ENCODE data around the gene PNKD. TPM values are rescaled to one million over a fixed set of nuclear protein-coding genes. Genes with fewer than 3 reads are reported as not detected.

PNKD gene
- total RNA-seq, 1 experiment from 2014 or later, result 49.8 TPM

DNA sequence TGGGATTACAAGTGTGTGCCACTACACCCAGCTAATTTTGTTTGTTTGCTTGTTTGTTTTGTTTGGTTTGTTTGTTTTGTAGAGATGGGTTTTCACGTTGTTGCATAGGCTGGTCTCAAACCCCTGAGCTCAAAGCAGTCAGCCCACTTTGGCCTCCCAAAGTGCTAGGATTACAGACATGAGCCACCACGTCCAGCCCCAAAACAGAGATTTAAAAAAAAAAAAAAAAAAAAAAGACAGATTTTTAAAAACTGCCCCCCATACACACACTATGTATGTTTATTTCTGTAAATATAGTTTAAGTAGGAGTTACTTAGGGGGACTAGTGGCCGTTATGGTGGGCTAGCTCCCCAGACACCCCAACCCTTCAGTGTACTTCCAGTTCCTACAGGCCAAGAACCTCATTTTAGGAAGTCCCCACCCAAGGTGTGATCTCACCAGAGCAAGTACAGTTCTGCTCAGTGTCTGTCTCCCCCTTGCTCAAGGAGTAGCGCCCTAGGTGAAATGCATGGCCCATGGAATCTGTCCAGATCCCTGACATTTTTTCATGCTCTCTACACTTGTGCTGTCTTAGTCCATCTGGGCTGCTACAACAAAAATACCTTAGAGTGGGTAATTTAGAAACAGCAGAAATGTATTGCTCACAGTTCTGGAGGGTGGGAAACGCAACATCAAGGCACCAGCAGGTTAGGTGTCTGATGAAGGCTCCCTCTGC is 23.6 kb downstream of the PNKD start:
- Mint-ChIP-seq H3K36me3 (no peaks in the 10 kb centered on the region), H3K9me3 (no peaks in the 10 kb centered on the region), H3K4me3 (no peak overlapping the region), H3K4me1 (peaks cover 46% of the 10 kb centered on the region), H3K27me3 (ENCODE audit: low read depth) (peaks cover 4% of the 10 kb centered on the region; the same call in 1 of the 2 replicates), H3K27ac (no peak overlapping the region)
- DNase-seq (ENCODE audit: low spot score), result no peak
- no peak for ATAC-seq
- CTCF ChIA-PET, result interaction anchor here (0.6 to 3.6 kb wide), 8 partner anchors 8 to 520 kb away, joined by 3 to 17 read pairs (median 4); partner anchors contain the start of gene CATIP
- TF ChIP-seq ELF4 (CRISPR knock-in tag; IDR thresholded peaks at IDR 0.05; ENCODE audit: low read depth), result no peak
- TF ChIP-seq FOXJ3 (CRISPR knock-in tag; IDR thresholded peaks at IDR 0.05; ENCODE audit: borderline replicate concordance), result no peak
- no peak for TF ChIP-seq ZNF396 (CRISPR knock-in tag; IDR thresholded peaks at IDR 0.05; ENCODE audit: borderline replicate concordance)
- POLR2A ChIA-PET, result interaction anchor here (0.7 kb wide), 1 partner anchor 783 kb away, joined by 8 read pairs; no protein-coding TSS in a partner anchor

DNA sequence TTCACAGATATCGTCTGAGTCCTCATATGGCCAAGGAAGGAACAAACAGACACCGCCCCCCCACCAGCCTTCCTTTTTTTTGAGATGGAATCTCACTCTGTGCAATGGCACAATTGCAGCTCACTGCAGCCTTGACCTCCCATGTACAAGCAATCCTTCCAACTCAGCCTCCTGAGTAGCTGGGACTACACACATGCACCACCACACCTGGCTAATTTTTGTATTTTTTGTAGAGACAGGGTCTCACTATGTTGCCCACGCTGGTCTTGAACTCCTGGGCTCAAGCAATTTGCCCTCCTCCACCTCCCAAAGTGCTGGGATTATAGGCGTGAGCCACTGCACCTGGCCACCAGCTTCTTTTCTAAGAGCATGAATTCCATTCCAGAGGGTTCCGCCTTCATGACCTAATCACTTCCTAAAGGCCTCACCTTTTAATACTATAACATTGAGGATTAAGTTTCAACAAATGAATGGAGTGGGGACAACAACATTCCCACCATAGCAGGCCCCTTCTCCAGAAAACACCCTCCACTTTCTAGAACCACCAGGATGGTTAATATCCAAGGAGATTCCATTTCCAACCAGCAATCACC is 24.2 kb downstream of the PNKD start:
- no peak for ATAC-seq
- H3K27me3 Mint-ChIP-seq (ENCODE audit: low read depth), result peaks cover 4% of the 10 kb centered on the region; the same call in 1 of the 2 replicates
- TF ChIP-seq, protein P1, sequence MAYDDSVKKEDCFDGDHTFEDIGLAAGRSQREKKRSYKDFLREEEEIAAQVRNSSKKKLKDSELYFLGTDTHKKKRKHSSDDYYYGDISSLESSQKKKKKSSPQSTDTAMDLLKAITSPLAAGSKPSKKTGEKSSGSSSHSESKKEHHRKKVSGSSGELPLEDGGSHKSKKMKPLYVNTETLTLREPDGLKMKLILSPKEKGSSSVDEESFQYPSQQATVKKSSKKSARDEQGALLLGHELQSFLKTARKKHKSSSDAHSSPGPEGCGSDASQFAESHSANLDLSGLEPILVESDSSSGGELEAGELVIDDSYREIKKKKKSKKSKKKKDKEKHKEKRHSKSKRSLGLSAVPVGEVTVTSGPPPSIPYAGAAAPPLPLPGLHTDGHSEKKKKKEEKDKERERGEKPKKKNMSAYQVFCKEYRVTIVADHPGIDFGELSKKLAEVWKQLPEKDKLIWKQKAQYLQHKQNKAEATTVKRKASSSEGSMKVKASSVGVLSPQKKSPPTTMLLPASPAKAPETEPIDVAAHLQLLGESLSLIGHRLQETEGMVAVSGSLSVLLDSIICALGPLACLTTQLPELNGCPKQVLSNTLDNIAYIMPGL (CRISPR knock-in tag; IDR thresholded peaks at IDR 0.05), result no peak
- TF ChIP-seq ZNF121 (CRISPR knock-in tag; IDR thresholded peaks at IDR 0.05) (0 out of 2 replicates have a peak, but pooled peaks have one; percentile 22), NR3C1 (CRISPR knock-in tag; conservative IDR thresholded peaks at IDR 0.05; ENCODE audit: low read depth) (no peak), ZNF317 (CRISPR knock-in tag; IDR thresholded peaks at IDR 0.05; ENCODE audit: borderline replicate concordance, low read depth) (no peak)
- TF ChIP-seq, protein P2, sequence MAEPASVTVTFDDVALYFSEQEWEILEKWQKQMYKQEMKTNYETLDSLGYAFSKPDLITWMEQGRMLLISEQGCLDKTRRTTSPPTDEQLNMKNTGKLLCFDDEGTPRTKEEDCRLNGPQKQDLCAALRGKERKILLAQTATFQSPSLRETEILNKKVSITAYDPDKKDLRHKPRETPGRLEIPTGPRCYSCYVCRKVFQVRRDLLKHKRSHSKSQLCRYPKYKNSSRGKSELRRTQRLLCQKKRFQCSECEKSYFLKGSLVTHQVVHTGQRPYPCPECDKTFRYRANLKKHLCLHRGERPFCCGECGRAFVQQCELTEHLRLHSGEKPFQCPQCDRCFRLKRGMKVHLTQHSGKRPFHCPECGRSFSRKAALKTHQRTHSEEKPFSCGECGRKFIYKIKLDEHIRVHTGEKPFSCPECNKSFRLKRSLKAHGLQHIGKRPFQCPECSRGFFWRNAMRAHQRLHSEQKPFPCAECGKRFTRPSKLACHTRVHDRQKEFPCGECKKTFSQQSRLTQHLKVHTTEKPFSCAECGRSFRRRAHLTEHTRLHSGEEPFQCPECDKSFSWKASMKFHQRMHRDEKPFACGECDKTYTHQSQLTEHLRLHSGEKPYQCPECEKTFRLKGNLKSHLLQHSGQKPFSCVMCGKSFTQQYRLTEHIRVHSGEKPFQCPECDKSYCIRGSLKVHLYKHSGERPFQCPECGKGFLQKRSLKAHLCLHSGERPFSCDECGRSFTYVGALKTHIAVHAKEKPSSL (CRISPR knock-in tag; conservative IDR thresholded peaks at IDR 0.05), result no peak
- CTCF ChIA-PET, result interaction anchor here (1.7 to 3.6 kb wide), 2 partner anchors 63 to 102 kb away, joined by 8 to 17 read pairs; partner anchors contain the start of gene CATIP
- H3K36me3 Mint-ChIP-seq, result no peaks in the 10 kb centered on the region
- no peak for DNase-seq (ENCODE audit: low spot score)
- no peak overlapping the region for H3K4me3 Mint-ChIP-seq
- no peak overlapping the region for H3K27ac Mint-ChIP-seq
- POLR2A ChIA-PET, result no interaction called here
- peaks cover 46% of the 10 kb centered on the region for H3K4me1 Mint-ChIP-seq
- no peaks in the 10 kb centered on the region for H3K9me3 Mint-ChIP-seq

DNA sequence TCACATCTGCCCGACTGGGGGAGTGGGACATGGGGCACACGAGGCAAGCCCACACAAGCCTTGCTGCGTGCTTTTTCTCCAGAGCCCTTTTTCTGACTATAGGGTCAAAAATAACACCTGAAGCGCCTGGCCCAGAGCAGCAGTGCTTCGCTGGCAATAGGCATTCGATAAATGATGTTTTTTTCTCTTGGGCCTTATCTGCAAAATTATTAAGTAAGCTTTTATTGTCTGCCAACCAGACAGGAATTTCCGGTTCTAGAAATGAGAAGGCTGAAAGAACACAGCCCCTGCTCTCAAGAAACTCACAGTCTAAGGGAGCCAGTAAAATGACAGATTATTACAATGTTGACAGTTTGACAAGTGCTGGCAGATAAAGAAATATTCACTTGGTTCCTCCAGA is 24.7 kb downstream of the PNKD start:
- ChIA-PET CTCF (interaction anchor here (0.7 to 3.6 kb wide), 4 partner anchors 12 to 101 kb away, joined by 4 to 17 read pairs (median 12); partner anchors contain the start of gene CATIP), POLR2A (interaction anchor here (1.0 kb wide), 1 partner anchor 130 kb away, joined by 3 read pairs; no protein-coding TSS in a partner anchor)
- Mint-ChIP-seq H3K36me3 (no peaks in the 10 kb centered on the region), H3K4me3 (no peak overlapping the region), H3K27ac (no peak overlapping the region), H3K9me3 (no peaks in the 10 kb centered on the region), H3K4me1 (peaks cover 43% of the 10 kb centered on the region), H3K27me3 (ENCODE audit: low read depth) (peaks cover 4% of the 10 kb centered on the region; the same call in 1 of the 2 replicates)
- DNase-seq (ENCODE audit: low spot score) (no peak), ATAC-seq (no peak)
- TF ChIP-seq ELF4 (CRISPR knock-in tag; IDR thresholded peaks at IDR 0.05; ENCODE audit: low read depth), result no peak
- no peak for TF ChIP-seq SOX15 (CRISPR knock-in tag; IDR thresholded peaks at IDR 0.05)
- TF ChIP-seq GABPB1 (CRISPR knock-in tag; IDR thresholded peaks at IDR 0.05), result no peak
- TF ChIP-seq, protein P3, sequence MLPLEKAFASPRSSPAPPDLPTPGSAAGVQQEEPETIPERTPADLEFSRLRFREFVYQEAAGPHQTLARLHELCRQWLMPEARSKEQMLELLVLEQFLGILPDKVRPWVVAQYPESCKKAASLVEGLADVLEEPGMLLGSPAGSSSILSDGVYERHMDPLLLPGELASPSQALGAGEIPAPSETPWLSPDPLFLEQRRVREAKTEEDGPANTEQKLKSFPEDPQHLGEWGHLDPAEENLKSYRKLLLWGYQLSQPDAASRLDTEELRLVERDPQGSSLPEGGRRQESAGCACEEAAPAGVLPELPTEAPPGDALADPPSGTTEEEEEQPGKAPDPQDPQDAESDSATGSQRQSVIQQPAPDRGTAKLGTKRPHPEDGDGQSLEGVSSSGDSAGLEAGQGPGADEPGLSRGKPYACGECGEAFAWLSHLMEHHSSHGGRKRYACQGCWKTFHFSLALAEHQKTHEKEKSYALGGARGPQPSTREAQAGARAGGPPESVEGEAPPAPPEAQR (CRISPR knock-in tag; IDR thresholded peaks at IDR 0.05), result no peak
- no peak for TF ChIP-seq RELA (CRISPR knock-in tag; IDR thresholded peaks at IDR 0.05; ENCODE audit: borderline replicate concordance)
- no peak for TF ChIP-seq MYBL2 (CRISPR knock-in tag; IDR thresholded peaks at IDR 0.05)
- TF ChIP-seq, protein P4, sequence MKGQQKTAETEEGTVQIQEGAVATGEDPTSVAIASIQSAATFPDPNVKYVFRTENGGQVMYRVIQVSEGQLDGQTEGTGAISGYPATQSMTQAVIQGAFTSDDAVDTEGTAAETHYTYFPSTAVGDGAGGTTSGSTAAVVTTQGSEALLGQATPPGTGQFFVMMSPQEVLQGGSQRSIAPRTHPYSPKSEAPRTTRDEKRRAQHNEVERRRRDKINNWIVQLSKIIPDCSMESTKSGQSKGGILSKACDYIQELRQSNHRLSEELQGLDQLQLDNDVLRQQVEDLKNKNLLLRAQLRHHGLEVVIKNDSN (CRISPR knock-in tag; IDR thresholded peaks at IDR 0.05), result no peak
- TF ChIP-seq, protein P5, sequence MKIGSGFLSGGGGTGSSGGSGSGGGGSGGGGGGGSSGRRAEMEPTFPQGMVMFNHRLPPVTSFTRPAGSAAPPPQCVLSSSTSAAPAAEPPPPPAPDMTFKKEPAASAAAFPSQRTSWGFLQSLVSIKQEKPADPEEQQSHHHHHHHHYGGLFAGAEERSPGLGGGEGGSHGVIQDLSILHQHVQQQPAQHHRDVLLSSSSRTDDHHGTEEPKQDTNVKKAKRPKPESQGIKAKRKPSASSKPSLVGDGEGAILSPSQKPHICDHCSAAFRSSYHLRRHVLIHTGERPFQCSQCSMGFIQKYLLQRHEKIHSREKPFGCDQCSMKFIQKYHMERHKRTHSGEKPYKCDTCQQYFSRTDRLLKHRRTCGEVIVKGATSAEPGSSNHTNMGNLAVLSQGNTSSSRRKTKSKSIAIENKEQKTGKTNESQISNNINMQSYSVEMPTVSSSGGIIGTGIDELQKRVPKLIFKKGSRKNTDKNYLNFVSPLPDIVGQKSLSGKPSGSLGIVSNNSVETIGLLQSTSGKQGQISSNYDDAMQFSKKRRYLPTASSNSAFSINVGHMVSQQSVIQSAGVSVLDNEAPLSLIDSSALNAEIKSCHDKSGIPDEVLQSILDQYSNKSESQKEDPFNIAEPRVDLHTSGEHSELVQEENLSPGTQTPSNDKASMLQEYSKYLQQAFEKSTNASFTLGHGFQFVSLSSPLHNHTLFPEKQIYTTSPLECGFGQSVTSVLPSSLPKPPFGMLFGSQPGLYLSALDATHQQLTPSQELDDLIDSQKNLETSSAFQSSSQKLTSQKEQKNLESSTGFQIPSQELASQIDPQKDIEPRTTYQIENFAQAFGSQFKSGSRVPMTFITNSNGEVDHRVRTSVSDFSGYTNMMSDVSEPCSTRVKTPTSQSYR (CRISPR knock-in tag; IDR thresholded peaks at IDR 0.05), result no peak
- no peak for TF ChIP-seq ATF1 (CRISPR knock-in tag; IDR thresholded peaks at IDR 0.05)
- TF ChIP-seq, protein P6, sequence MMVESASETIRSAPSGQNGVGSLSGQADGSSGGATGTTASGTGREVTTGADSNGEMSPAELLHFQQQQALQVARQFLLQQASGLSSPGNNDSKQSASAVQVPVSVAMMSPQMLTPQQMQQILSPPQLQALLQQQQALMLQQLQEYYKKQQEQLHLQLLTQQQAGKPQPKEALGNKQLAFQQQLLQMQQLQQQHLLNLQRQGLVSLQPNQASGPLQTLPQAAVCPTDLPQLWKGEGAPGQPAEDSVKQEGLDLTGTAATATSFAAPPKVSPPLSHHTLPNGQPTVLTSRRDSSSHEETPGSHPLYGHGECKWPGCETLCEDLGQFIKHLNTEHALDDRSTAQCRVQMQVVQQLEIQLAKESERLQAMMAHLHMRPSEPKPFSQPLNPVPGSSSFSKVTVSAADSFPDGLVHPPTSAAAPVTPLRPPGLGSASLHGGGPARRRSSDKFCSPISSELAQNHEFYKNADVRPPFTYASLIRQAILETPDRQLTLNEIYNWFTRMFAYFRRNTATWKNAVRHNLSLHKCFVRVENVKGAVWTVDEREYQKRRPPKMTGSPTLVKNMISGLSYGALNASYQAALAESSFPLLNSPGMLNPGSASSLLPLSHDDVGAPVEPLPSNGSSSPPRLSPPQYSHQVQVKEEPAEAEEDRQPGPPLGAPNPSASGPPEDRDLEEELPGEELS (CRISPR knock-in tag; IDR thresholded peaks at IDR 0.05), result no peak
- no peak for TF ChIP-seq ZNF671 (CRISPR knock-in tag; IDR thresholded peaks at IDR 0.05)

Measured in WTC11 (cell line).